ENCODE results near the gene LDB3. TPM values are rescaled to one million over a fixed set of nuclear protein-coding genes. Genes with fewer than 3 reads are reported as not detected.

Gene LDB3
- total and polyA plus RNA-seq, 9 of the 15 experiments (the other 6 are each of a cell fraction or from before 2014, with no cell fraction given): 0.03 TPM; not detected in 8

GRCh38 chr10:86642499-86642898 lies 25.8 kb upstream of the LDB3 start:
- in situ Hi-C loops (cut with MboI) (no loop called here), intact Hi-C loops (cut with micrococcal nuclease) (no loop called here)
- H3K9me3 ChIP-seq (replicated peaks; ENCODE audit: control insufficient read depth, insufficient read depth, low read depth, low read length): no peaks in the 10 kb centered on the region
- no peaks in the 10 kb centered on the region for H3K79me2 ChIP-seq (ENCODE audit: control insufficient read depth, insufficient read depth, low read length)
- ATAC-seq (no peak), DNase-seq (ENCODE audit: extremely low read depth in 1 of 4, low spot score in 3 of 4) (peak in 2 of 4 experiments; percentile 5 to 6), FAIRE-seq (no peak)
- no peaks in the 10 kb centered on the region for H4K20me1 ChIP-seq (replicated peaks; ENCODE audit: control insufficient read depth, insufficient read depth, low read length)
- WGBS (ENCODE audit: insufficient coverage, low coverage, missing lambda C conversion rate): 4% methylated on average over 5 of the region's 5 CpGs
- H3K4me1 ChIP-seq (replicated peaks in 1 of 2; ENCODE audit: control insufficient read depth in 2 of 2, insufficient read depth in 2 of 2, low read length in 2 of 2): no peaks in the 10 kb centered on the region; a peak in 1 of 5 replicates
- POLR2A ChIA-PET: interaction anchor here (1.2 kb wide), 1 partner anchor 12 kb away, joined by 3 read pairs; the partner anchor contains the start of gene OPN4
- no peaks in the 10 kb centered on the region for H3K36me3 ChIP-seq (ENCODE audit: control insufficient read depth, insufficient read depth, low read length)
- no peaks in the 10 kb centered on the region for H3K9me1 ChIP-seq (ENCODE audit: control insufficient read depth, insufficient read depth, low read length)
- H3K9ac ChIP-seq (ENCODE audit: insufficient read depth in 1 of 2, low read depth in 2 of 2, low read length in 2 of 2): no peak overlapping the region
- H2AFZ ChIP-seq (ENCODE audit: low read depth, low read length): no peak overlapping the region
- peaks cover 0 to 8% of the 10 kb centered on the region in 2 experiments; a peak in 2 of 5 replicates for H3K27me3 ChIP-seq (ENCODE audit: control insufficient read depth in 2 of 2, insufficient read depth in 2 of 2, low read length in 2 of 2)
- H3K27ac ChIP-seq (ENCODE audit: extremely low read depth, low read depth, low read length): no peak overlapping the region
- H3K4me3 ChIP-seq: no peak overlapping the region
- BruUV-seq (replicated peaks): no TSS peak
- H3K4me2 ChIP-seq (ENCODE audit: insufficient read depth, low read length): no peak overlapping the region
- CTCF ChIA-PET (ENCODE audit: low intra/inter-chr PET ratio): no interaction called here
- TF ChIP-seq STAT5A (IDR thresholded peaks at IDR 0.05; ENCODE audit: borderline replicate concordance, low read length): no peak
- TF ChIP-seq ZNF324 (CRISPR knock-in tag; IDR thresholded peaks at IDR 0.05): no peak
- TF ChIP-seq PCBP1 (IDR thresholded peaks at IDR 0.05; ENCODE audit: low read depth, low read length, poor library complexity, severe bottlenecking): no peak
- TF ChIP-seq SAFB (IDR thresholded peaks at IDR 0.05; ENCODE audit: borderline replicate concordance, low read depth, low read length): no peak
- no peak for TF ChIP-seq ZNF785 (CRISPR knock-in tag; IDR thresholded peaks at IDR 0.05)
- no peak for TF ChIP-seq ZNF133 (CRISPR knock-in tag; IDR thresholded peaks at IDR 0.05)
- TF ChIP-seq ZBTB11 (CRISPR knock-in tag; IDR thresholded peaks at IDR 0.05): no peak
- TF ChIP-seq DEAF1 (CRISPR knock-in tag; IDR thresholded peaks at IDR 0.05): no peak
- no peak for TF ChIP-seq MCM2 (IDR thresholded peaks at IDR 0.05; ENCODE audit: low read depth)
- no peak for TF ChIP-seq POLR3A (IDR thresholded peaks at IDR 0.05; ENCODE audit: borderline replicate concordance, extremely low read depth, insufficient read depth, insufficient read length)
- TF ChIP-seq SP1 (CRISPR knock-in tag; IDR thresholded peaks at IDR 0.05): no peak
- TF ChIP-seq ZNF639 (CRISPR knock-in tag; conservative IDR thresholded peaks at IDR 0.05 in 1 of 2, IDR thresholded peaks at IDR 0.05 in 1 of 2): no peak
- no peak for TF ChIP-seq ZNF184 (CRISPR knock-in tag; IDR thresholded peaks at IDR 0.05)
- no peak for TF ChIP-seq FOXJ2 (tag; IDR thresholded peaks at IDR 0.05)
- TF ChIP-seq NEUROD1 (IDR thresholded peaks at IDR 0.05; ENCODE audit: borderline replicate concordance, low read depth, low read length, partially characterized antibody): no peak
- TF ChIP-seq EZH2 (IDR thresholded peaks at IDR 0.05; ENCODE audit: borderline replicate concordance, low read depth, low read length): no peak
